Prostate gland (tissue), 1 donor: ENCODE results near the gene MAP10.

ENCODE experiments used
- POLR2A ChIP-seq: fragments of 450-650 bp; IDR thresholded peaks from one replicate; pipeline ENCODE4 v1.6.1; 2016; ENCODE audit warnings: antibody characterized with exemption, mild to moderate bottlenecking
- POLR2AphosphoS5 ChIP-seq: sonication (generic); formaldehyde crosslinking; IDR thresholded peaks from one replicate; pipeline ENCODE4 v1.6.1; 2017; ENCODE audit warnings: antibody characterized with exemption

DNA sequence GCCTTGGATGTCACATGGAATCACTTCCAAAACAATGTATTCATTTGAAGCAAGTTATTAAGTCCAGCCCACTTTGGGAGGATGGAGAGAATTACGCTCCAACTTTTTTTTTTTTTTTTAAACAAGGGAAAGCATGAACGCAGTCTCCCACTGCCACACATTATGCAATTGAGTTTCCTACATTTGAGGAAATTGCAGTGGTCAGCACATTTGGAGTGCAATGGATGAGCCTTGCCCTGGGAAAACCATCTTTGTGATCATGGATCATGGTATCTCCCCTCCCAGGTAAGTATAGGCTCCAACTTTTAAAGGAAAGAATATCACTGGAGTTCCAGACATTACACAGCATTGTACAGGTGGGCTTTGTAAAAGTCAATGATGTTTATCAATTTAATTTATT, 26.7 kb downstream of the MAP10 start:
- TF ChIP-seq POLR2AphosphoS5 (no peak), POLR2A (no peak)
